GM12892 (cell line): ENCODE results near the gene BICC1.

Experiments used
- POLR2A ChIP-seq: IDR thresholded peaks from 2 replicates; pipeline ENCODE4 v1.6.1; 2011; ENCODE audit warnings: low read depth, low read length, control low read depth
- POLR2AphosphoS5 ChIP-seq: IDR thresholded peaks from 2 replicates; pipeline ENCODE4 v1.6.1; 2011; ENCODE audit warnings: low read depth, low read length, control low read depth
- TAF1 ChIP-seq: IDR thresholded peaks from 2 replicates; pipeline ENCODE4 v1.6.1; 2011; ENCODE audit warnings: low read depth, mild to moderate bottlenecking, control low read depth, low read length, borderline replicate concordance

GRCh38 chr10:58725901-58726300 is 213.2 kb downstream of the BICC1 start:
- TF ChIP-seq POLR2A: no peak
- TF ChIP-seq POLR2AphosphoS5: no peak
- TF ChIP-seq TAF1: no peak
